Upper lobe of left lung (tissue), 4 donors: Measurements from ENCODE around the gene TMEM51.

Source experiments
- CTCF ChIP-seq, 6 experiments: fragments of 450-650 bp in 4 of 6; fragments of 200-600 bp in 2 of 6; sonication (generic) in 2 of 6; IDR thresholded peaks; one replicate each; pipeline ENCODE4 v1.5.1; 2016 to 2019; ENCODE audit warnings: antibody characterized with exemption in 6 of 6
- EP300 ChIP-seq, 4 donors: sonication (generic); formaldehyde crosslinking; IDR thresholded peaks; one replicate each; pipeline ENCODE4 v1.5.1; 2017; ENCODE audit warnings: antibody characterized with exemption in 4 of 4, control low read depth in 2 of 4
- POLR2A ChIP-seq, 4 donors: fragments of 450-650 bp; IDR thresholded peaks; one replicate each; pipeline ENCODE4 v1.5.1; 2016 to 2017; ENCODE audit warnings: antibody characterized with exemption in 4 of 4, mild to moderate bottlenecking in 2 of 4
- POLR2AphosphoS5 ChIP-seq, 2 donors: sonication (generic); formaldehyde crosslinking; IDR thresholded peaks; one replicate each; pipeline ENCODE4 v1.5.1; 2017; ENCODE audit warnings: antibody characterized with exemption in 2 of 2

DNA sequence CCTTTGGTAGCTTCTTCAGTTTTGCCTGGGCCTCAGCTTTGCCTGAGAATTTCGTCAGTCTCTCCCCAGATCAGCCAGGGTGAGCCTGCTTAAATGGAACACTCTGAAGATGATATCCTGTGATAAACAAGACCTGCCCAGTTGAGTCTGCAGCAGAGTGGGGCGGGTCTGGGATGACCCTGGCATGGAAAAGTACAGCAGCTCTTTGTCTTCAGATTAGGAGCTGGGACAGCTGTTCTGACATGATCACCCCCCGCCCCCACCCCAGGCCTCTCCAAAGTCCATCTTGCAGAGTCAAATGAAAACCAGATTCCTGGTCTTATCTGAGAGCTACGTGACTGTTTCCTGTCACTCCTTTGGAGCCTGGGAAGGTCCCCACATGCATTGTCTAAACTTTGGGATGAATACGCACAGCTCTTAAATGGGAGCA is 2.2 kb upstream of the TMEM51 start:
- TF ChIP-seq CTCF (IDR thresholded peaks at IDR 0.05) (no peak), EP300 (IDR thresholded peaks at IDR 0.05) (no peak), POLR2A (IDR thresholded peaks at IDR 0.05) (no peak), POLR2AphosphoS5 (IDR thresholded peaks at IDR 0.05) (no peak)
